Endothelial cell of umbilical vein (primary cell): ENCODE measurements around the gene TGFA. TPM values are rescaled to one million over a fixed set of nuclear protein-coding genes. Genes with fewer than 3 reads are reported as not detected.

ENCODE experiments used
- BruUV-seq: library from RNA; stranded (reverse); fragments of 400-500 nt; replicated peaks from 2 replicates; lab custom pipeline; 2021; lab: Mats Ljungman, UMichigan
- CTCF ChIA-PET: fragments of 300-600, 350-600 bp; sonication (Branson Sonifier 250); formaldehyde crosslinking; loops from one replicate; lab custom pipeline; 2021; ENCODE audit warnings: antibody characterized with exemption, inconsistent platforms; lab: Charles Lee
- POLR2A ChIA-PET: fragments of 300-600, 350-600 bp; sonication (Branson Sonifier 250); formaldehyde crosslinking; loops from one replicate; lab custom pipeline; 2021; ENCODE audit warnings: antibody characterized with exemption, inconsistent platforms; lab: Charles Lee
- DNase-seq: peaks from one replicate; pipeline ENCODE4 v3.0.0-alpha.2; 2011; ENCODE audit warnings: low read depth, low spot score
- FAIRE-seq: peaks from 2 replicates; lab custom pipeline; 2011; peaks lifted over from hg19 to GRCh38; lab: Jason Lieb, UNC
- H2AFZ ChIP-seq: 2 replicates; pipeline ENCODE4 v1.6.0; 2012; ENCODE audit warnings: low read depth, low read length, control low read depth, inconsistent platforms
- H3K27ac ChIP-seq: 2 replicates; pipeline ENCODE4 v1.5.1; 2011; ENCODE audit warnings: low read depth, mild to moderate bottlenecking, control low read depth, low read length, moderate library complexity; ENCODE audit not compliant: insufficient read depth
- H3K27me3 ChIP-seq, 2 experiments: 2 replicates each; pipeline versions ENCODE4 v1.6.0 to v1.6.1; 2011; ENCODE audit warnings: low read length in 2 of 2, mixed read lengths in 1 of 2; ENCODE audit not compliant: control insufficient read depth in 2 of 2, insufficient read depth in 2 of 2
- H3K36me3 ChIP-seq, 2 experiments: 2 replicates in 1 of 2; 3 replicates in 1 of 2; pipeline ENCODE4 v1.5.1; 2011; ENCODE audit warnings: low read length in 2 of 2, mild to moderate bottlenecking in 1 of 2, moderate library complexity in 1 of 2; ENCODE audit not compliant: control insufficient read depth in 2 of 2, insufficient read depth in 2 of 2; ENCODE audit errors: extremely low read depth in 1 of 2
- H3K4me1 ChIP-seq: 3 replicates; pipeline ENCODE4 v1.5.1; 2011; ENCODE audit warnings: mild to moderate bottlenecking, low read length; ENCODE audit not compliant: control insufficient read depth, insufficient read depth; ENCODE audit errors: extremely low read depth
- H3K4me2 ChIP-seq: 2 replicates; pipeline ENCODE4 v1.6.1; 2011; ENCODE audit warnings: low read length, control low read depth, mixed read lengths; ENCODE audit not compliant: insufficient read depth
- H3K4me3 ChIP-seq, 3 experiments: fragments of 200-600 bp in 1 of 3; sonication (generic), shearing (Covaris generic) in 1 of 3; replicated peaks in 1 of 3; 2 replicates each; pipeline ENCODE4 v1.5.1; 2011 to 2016; ENCODE audit warnings: control low read depth in 3 of 3, low read length in 3 of 3, mild to moderate bottlenecking in 2 of 3, inconsistent platforms in 1 of 3, low read depth in 1 of 3, moderate library complexity in 1 of 3; ENCODE audit not compliant: insufficient read depth in 1 of 3
- H3K79me2 ChIP-seq: 2 replicates; pipeline ENCODE4 v1.6.0; 2012; ENCODE audit warnings: low read length, inconsistent platforms; ENCODE audit not compliant: control insufficient read depth, insufficient read depth
- H3K9ac ChIP-seq: replicated peaks from 2 replicates; pipeline ENCODE3; 2011; ENCODE audit warnings: low read length, control low read depth; ENCODE audit not compliant: insufficient read depth; ENCODE audit errors: extremely low read depth
- H3K9me1 ChIP-seq: replicated peaks from 3 replicates; pipeline ENCODE4 v1.6.0; 2011; ENCODE audit warnings: mild to moderate bottlenecking, low read length; ENCODE audit not compliant: control insufficient read depth, insufficient read depth; ENCODE audit errors: extremely low read depth
- H3K9me3 ChIP-seq: replicated peaks from 2 replicates; pipeline ENCODE4 v1.5.1; 2012; ENCODE audit warnings: low read length, inconsistent platforms; ENCODE audit not compliant: control insufficient read depth, insufficient read depth
- H4K20me1 ChIP-seq: replicated peaks from 2 replicates; pipeline ENCODE3; 2011; ENCODE audit warnings: mild to moderate bottlenecking, low read length; ENCODE audit not compliant: control insufficient read depth, insufficient read depth; ENCODE audit errors: extremely low read depth
- CTCF ChIP-seq, 2 donors: IDR thresholded peaks; 1 replicate in 1 of 2; 2 replicates in 1 of 2; pipeline ENCODE4 v1.5.1; 2011; ENCODE audit warnings: low read length in 2 of 2, mild to moderate bottlenecking in 2 of 2, moderate library complexity in 2 of 2, control low read depth in 1 of 2, inconsistent platforms in 1 of 2, low read depth in 1 of 2; ENCODE audit not compliant: insufficient read depth in 1 of 2; ENCODE audit errors: extremely low read depth in 1 of 2
- EZH2 ChIP-seq: IDR thresholded peaks from 2 replicates; pipeline ENCODE4 v1.6.1; 2012; ENCODE audit warnings: borderline replicate concordance, low read depth, mild to moderate bottlenecking, moderate library complexity, low read length, inconsistent platforms; ENCODE audit not compliant: severe bottlenecking
- FOS ChIP-seq: IDR thresholded peaks from 2 replicates; pipeline ENCODE4 v1.6.1; 2011; ENCODE audit warnings: mild to moderate bottlenecking, low read length, moderate library complexity, borderline replicate concordance; ENCODE audit not compliant: insufficient read depth
- GATA2 ChIP-seq: IDR thresholded peaks from 2 replicates; pipeline ENCODE4 v1.7.0; 2011; ENCODE audit warnings: low read depth, mild to moderate bottlenecking, moderate library complexity, mixed read lengths, low read length; ENCODE audit not compliant: insufficient read length, insufficient read depth
- JUN ChIP-seq: IDR thresholded peaks from 2 replicates; pipeline ENCODE4 v1.6.1; 2011; ENCODE audit warnings: borderline replicate concordance, low read depth; ENCODE audit not compliant: insufficient read length, insufficient read depth
- MAX ChIP-seq: IDR thresholded peaks from 2 replicates; pipeline ENCODE4 v1.6.1; 2011; ENCODE audit not compliant: insufficient read depth, insufficient read length
- MYC ChIP-seq: IDR thresholded peaks from one replicate; pipeline ENCODE4 v1.6.1; 2011; ENCODE audit warnings: mild to moderate bottlenecking, low read depth, low read length
- POLR2A ChIP-seq: IDR thresholded peaks from 2 replicates; pipeline ENCODE4 v1.6.1; 2012; ENCODE audit warnings: low read depth, mild to moderate bottlenecking, control low read depth, low read length
- POLR2AphosphoS5 ChIP-seq: IDR thresholded peaks from 2 replicates; pipeline ENCODE4 v1.6.1; 2012; ENCODE audit warnings: low read depth, mild to moderate bottlenecking, control low read depth, low read length, moderate library complexity; ENCODE audit not compliant: insufficient read depth
- dilution Hi-C: fragments of 300-500 bp; cut with MboI; formaldehyde crosslinking; loops from one replicate; pipeline ENCODE4 v1.15.0; 2019; ENCODE audit warnings: low sequenced_read_pairs; ENCODE audit not compliant: extremely low pct_ligation_motif_present
- intact Hi-C: fragments of 100-400 bp; cut with micrococcal nuclease; formaldehyde crosslinking; loops from one replicate; pipeline ENCODE4 v1.10.0; 2022
- polyA plus RNA-seq, 4 experiments: library from polyadenylated mRNA; depleted of rRNA in 3 of 4; stranded (reverse) in 3 of 4; unstranded in 1 of 4; fragments of >200 nt; gene quantifications; 2 replicates each; pipeline versions ENCODE4 v1.2.1 to v1.2.3, GENCODE V29; 2011 to 2012; ENCODE audit warnings: missing spikeins in 1 of 4
- total RNA-seq: library from RNA; stranded (reverse); gene quantifications from 2 replicates; pipeline ENCODE4 v1.2.3, GENCODE V29; 2021

Gene TGFA
- total and polyA plus RNA-seq, 2 donors (not counting 3 experiments of a cell fraction or from before 2014, with no cell fraction given), result 0.22 to 0.32 TPM

- no peaks in the 10 kb centered on the region for H3K36me3 ChIP-seq
- TF ChIP-seq EZH2, result no peak
- no peak for TF ChIP-seq POLR2A
- no peak for TF ChIP-seq MYC
- TF ChIP-seq FOS, result no peak
- no peak for TF ChIP-seq CTCF (IDR thresholded peaks at IDR 0.05; ENCODE audit: extremely low read depth in 1 of 2, insufficient read depth in 1 of 2, low read depth in 1 of 2, low read length in 2 of 2)
- TF ChIP-seq POLR2AphosphoS5, result no peak
- no peak for TF ChIP-seq MAX
- no peak for TF ChIP-seq GATA2
- no peak for TF ChIP-seq JUN
- POLR2A ChIA-PET, result no interaction called here
These were observed 35.1 kb downstream of the TGFA start for GRCh38 chr2:70518557-70518956.

More at GRCh38 chr2:70518557-70518956, 35.1 kb downstream of the TGFA start:
- Histone ChIP-seq H3K9me3 (no peaks in the 10 kb centered on the region), H3K4me1 (no peaks in the 10 kb centered on the region), H3K4me2 (no peak overlapping the region), H3K9ac (no peak overlapping the region), H3K79me2 (no peaks in the 10 kb centered on the region), H3K9me1 (no peaks in the 10 kb centered on the region), H3K27me3 (no peaks in the 10 kb centered on the region), H4K20me1 (no peaks in the 10 kb centered on the region), H3K4me3 (no peak overlapping the region), H3K27ac (no peak overlapping the region), H2AFZ (no peak overlapping the region)
- dilution Hi-C loops, result no loop called here
- no TSS peak for BruUV-seq
- no peak for DNase-seq
- no peak for FAIRE-seq
- intact Hi-C loops, result no loop called here
- CTCF ChIA-PET, result no interaction called here
